ENCODE results near the gene CES5A.
A peak's percentile ranks its signal among the peaks of the same experiment; 100 is the strongest.
"Not testable (repeated sequence)": the region's sequence is repeated elsewhere in the genome, so short reads cannot be mapped to it uniquely, and the experiment has no call there.

CES5A gene

DNA sequence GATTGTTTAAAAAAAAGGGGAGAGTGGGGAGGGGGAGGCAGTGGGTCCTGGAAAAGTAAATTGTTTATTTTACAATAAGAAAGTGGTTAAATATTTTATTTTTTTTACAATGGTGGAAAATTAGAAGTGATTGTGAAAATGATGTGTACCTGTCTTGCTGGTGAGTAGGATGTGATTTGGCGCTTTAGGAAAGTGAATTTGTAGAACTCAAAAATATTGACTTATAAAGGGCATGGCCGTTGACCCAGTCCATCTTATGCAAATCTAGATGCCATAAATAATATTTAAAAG is 32.1 kb downstream of the CES5A start:
- TF ChIP-seq, protein P1, sequence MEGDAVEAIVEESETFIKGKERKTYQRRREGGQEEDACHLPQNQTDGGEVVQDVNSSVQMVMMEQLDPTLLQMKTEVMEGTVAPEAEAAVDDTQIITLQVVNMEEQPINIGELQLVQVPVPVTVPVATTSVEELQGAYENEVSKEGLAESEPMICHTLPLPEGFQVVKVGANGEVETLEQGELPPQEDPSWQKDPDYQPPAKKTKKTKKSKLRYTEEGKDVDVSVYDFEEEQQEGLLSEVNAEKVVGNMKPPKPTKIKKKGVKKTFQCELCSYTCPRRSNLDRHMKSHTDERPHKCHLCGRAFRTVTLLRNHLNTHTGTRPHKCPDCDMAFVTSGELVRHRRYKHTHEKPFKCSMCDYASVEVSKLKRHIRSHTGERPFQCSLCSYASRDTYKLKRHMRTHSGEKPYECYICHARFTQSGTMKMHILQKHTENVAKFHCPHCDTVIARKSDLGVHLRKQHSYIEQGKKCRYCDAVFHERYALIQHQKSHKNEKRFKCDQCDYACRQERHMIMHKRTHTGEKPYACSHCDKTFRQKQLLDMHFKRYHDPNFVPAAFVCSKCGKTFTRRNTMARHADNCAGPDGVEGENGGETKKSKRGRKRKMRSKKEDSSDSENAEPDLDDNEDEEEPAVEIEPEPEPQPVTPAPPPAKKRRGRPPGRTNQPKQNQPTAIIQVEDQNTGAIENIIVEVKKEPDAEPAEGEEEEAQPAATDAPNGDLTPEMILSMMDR (IDR thresholded peaks at IDR 0.05; ENCODE audit: control insufficient read depth, insufficient read depth, low read depth, low read length, missing control alignments), result no peak
- no peak for DNase-seq (ENCODE audit: low read depth)
- no peak overlapping the region for H3K4me3 ChIP-seq (ENCODE audit: control insufficient read depth, low read depth, low read length)

DNA sequence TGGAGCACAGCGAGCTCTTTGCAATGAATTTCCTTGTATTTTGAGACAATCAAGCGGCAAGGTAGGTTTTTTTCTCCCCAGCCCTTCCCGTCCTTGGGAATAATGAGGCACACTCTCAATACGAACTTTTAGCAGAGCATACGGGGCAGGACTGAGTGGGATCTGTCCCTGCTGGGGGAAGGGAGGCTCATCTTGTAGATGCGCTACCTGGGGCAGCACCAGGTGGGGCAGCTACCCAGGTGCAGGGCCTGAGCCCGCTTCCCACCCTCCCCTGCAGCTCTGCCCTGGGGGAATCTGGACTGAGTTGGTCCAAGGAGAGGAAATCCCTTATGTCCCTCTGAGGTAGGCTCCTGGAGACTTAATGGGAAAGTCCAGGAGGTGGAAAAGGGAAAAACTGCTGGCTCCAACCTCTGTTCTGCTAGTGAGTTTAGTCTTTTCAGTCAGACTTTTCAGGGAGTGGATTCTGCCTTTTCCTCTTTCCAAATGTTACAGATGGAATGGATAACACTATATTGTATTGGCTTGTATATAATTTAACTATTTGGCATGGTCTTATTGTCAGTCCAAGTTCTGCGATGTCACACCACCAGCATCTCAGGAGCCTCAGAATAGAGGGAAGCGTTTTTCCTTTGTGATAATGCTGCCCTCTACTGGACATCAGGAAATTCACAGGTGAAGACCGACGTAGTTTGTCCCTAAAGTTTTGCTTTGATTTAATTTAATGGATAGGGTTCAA is 32.6 kb downstream of the CES5A start:
- DNase-seq (ENCODE audit: low read depth), result peak; percentile 5
- TF ChIP-seq, protein P1 (IDR thresholded peaks at IDR 0.05; ENCODE audit: control insufficient read depth, insufficient read depth, low read depth, low read length, missing control alignments), result peak; percentile 65

GRCh38 chr16:55839115-55839514 is 36.1 kb downstream of the CES5A start:
- TF ChIP-seq, protein P1 (IDR thresholded peaks at IDR 0.05; ENCODE audit: control insufficient read depth, insufficient read depth, low read depth, low read length, missing control alignments), result no peak
- no peak for DNase-seq (ENCODE audit: low read depth)
- H3K4me3 ChIP-seq (ENCODE audit: control insufficient read depth, low read depth, low read length), result no peak overlapping the region

More for the DNA sequence above, 32.6 kb downstream of the CES5A start:
- no peak overlapping the region for H3K4me3 ChIP-seq (ENCODE audit: control insufficient read depth, low read depth, low read length)

DNA sequence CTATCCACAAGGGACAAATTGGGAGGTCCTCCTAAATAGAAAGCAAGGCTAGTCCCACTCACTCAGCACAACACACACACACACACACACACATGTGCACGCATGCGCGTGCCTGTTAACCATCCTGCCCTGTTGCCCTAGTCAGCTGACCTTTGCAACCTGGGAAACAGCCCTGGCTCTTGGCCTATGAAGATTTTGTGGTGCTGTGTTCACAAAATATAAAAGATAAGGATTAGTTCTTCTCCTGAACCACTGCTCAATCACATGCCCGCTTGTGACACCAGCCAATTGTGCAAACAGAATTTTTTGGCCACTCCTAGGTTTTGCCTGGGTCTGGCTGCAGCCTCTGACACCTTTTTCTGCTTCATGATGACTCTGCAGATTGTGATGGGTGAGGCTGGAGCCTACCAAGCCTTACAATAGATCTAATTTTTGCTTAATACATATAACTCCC is 39.0 kb downstream of the CES5A start:
- no peak overlapping the region for H3K4me3 ChIP-seq (ENCODE audit: control insufficient read depth, low read depth, low read length)
- TF ChIP-seq, protein P1 (IDR thresholded peaks at IDR 0.05; ENCODE audit: control insufficient read depth, insufficient read depth, low read depth, low read length, missing control alignments), result no peak
- no peak for DNase-seq (ENCODE audit: low read depth)

DNA sequence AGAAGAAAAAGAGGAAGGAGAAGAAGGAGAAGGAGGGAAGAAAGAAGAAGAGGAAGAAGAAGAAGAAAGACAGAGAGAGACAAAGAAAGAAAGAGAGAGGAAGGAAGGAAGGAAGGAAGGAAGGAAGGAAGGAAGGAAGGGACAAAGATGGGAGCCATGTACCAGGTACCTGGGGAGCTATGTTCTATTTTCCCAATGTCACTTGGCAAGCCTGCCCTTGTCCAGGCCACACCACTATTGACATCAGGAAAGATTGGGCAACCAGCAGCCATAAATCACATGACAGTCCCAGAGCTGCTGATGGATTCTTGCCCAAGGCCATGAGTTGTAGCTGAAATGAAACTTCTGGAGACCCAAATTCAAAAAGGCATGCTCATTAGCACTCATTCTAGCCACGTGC is 39.6 kb downstream of the CES5A start:
- TF ChIP-seq, protein P1 (IDR thresholded peaks at IDR 0.05; ENCODE audit: control insufficient read depth, insufficient read depth, low read depth, low read length, missing control alignments), result no peak
- DNase-seq (ENCODE audit: low read depth), result no peak
- H3K4me3 ChIP-seq (ENCODE audit: control insufficient read depth, low read depth, low read length), result no peak overlapping the region

DNA sequence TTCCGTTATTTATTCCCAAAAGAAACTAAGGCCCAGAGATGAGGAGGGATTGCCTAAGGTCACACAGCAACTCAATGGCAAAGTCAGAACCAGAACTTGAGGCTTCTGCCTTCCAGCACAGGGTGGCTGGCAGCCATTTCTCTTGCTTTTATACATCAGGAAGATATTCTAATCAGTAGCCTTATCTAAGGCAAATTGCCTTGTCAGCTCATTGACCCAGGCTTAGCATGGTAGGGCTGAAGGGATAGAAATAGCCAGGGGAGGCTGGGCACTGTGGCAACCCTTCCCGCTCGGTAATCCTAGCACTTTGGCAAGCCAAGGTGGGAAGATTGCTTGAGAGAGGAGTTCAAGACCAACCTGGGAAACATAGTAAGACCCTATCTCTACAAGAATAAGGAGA is 40.0 kb downstream of the CES5A start:
- H3K4me3 ChIP-seq (ENCODE audit: control insufficient read depth, low read depth, low read length); DNase-seq (ENCODE audit: low read depth): not testable (repeated sequence)

DNA sequence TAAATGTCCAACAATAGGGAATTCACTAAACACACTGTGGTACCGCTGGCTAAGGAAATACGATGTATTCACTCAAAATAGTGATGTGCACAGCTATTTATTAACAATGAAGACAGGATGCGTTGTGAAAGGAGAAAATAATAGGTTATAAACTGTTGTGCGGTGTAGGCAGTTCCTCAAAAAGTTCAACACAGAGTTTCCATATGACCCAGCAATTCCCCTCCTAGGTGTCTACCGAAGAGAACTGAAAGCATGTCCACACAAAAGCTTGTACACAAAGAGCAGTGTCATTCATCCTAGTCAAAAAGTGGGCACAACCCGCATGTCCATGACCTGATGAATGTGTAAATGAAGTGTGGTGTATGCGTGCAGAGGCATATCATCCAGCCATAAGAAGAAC is 41.1 kb downstream of the CES5A start:
- TF ChIP-seq, protein P1 (IDR thresholded peaks at IDR 0.05; ENCODE audit: control insufficient read depth, insufficient read depth, low read depth, low read length, missing control alignments), result no peak
- no peak overlapping the region for H3K4me3 ChIP-seq (ENCODE audit: control insufficient read depth, low read depth, low read length)
- DNase-seq (ENCODE audit: low read depth), result no peak

All from AG09309 (cell line).